Coronary artery (tissue), 2 donors: ENCODE data around the gene PBX3.
A peak's percentile ranks its signal among the peaks of the same experiment; 100 is the strongest.

Source experiments
- DNase-seq: peaks from one replicate; pipeline ENCODE4 v3.0.0-alpha.2; 2017; ENCODE audit warnings: low spot score
- H3K27ac ChIP-seq, 2 donors: fragments of 200-600 bp; sonication (generic); one replicate each; pipeline ENCODE4 v1.5.1; 2016 to 2019
- H3K4me3 ChIP-seq: fragments of 200-600 bp; sonication (generic); 2 replicates; pipeline ENCODE4 v1.5.1; 2016; ENCODE audit warnings: mild to moderate bottlenecking, moderate library complexity
- CTCF ChIP-seq: fragments of 200-600 bp; sonication (generic); IDR thresholded peaks from one replicate; pipeline ENCODE4 v1.5.1; 2019; ENCODE audit warnings: antibody characterized with exemption

PBX3 gene

GRCh38 chr9:125754096-125754495 is 6.9 kb downstream of the PBX3 start:
- H3K27ac ChIP-seq, result no peak overlapping the region
- DNase-seq, result no peak
- TF ChIP-seq CTCF, result no peak
- no peak overlapping the region for H3K4me3 ChIP-seq

GRCh38 chr9:125755340-125755739 is 8.2 kb downstream of the PBX3 start:
- no peak for DNase-seq
- TF ChIP-seq CTCF, result no peak
- H3K27ac ChIP-seq, result no peak overlapping the region
- no peak overlapping the region for H3K4me3 ChIP-seq

- no peak for DNase-seq
- Histone ChIP-seq H3K4me3 (no peak overlapping the region), H3K27ac (no peak overlapping the region)
- no peak for TF ChIP-seq CTCF
Measured at GRCh38 chr9:125756518-125756917, 9.3 kb downstream of the PBX3 start.

GRCh38 chr9:125757834-125758233 is 10.7 kb downstream of the PBX3 start:
- TF ChIP-seq CTCF, result no peak
- Histone ChIP-seq H3K27ac (no peak overlapping the region), H3K4me3 (no peak overlapping the region)
- DNase-seq, result no peak

GRCh38 chr9:125758986-125759763 is 12.0 kb downstream of the PBX3 start:
- TF ChIP-seq CTCF, result no peak
- no peak overlapping the region for H3K27ac ChIP-seq
- DNase-seq, result no peak
- peak overlapping the region; percentile 55 for H3K4me3 ChIP-seq

GRCh38 chr9:125759764-125760129 is 12.6 kb downstream of the PBX3 start:
- no peak overlapping the region for H3K27ac ChIP-seq
- peak overlapping the region; percentile 55 for H3K4me3 ChIP-seq
- DNase-seq, result no peak
- TF ChIP-seq CTCF, result no peak

- Histone ChIP-seq H3K4me3 (no peak overlapping the region), H3K27ac (no peak overlapping the region)
- no peak for TF ChIP-seq CTCF
- DNase-seq, result no peak
Measured at GRCh38 chr9:125760537-125760936, 13.4 kb downstream of the PBX3 start.
